ENCODE data around the gene SPATA2. TPM values are rescaled to one million over a fixed set of nuclear protein-coding genes. Genes with fewer than 3 reads are reported as not detected.

Gene SPATA2
- total and polyA plus RNA-seq, 2 of the 13 experiments (the other 11 are each of a cell fraction or from before 2014, with no cell fraction given) = 3.2 to 8.7 TPM

- TF ChIP-seq, protein P1, sequence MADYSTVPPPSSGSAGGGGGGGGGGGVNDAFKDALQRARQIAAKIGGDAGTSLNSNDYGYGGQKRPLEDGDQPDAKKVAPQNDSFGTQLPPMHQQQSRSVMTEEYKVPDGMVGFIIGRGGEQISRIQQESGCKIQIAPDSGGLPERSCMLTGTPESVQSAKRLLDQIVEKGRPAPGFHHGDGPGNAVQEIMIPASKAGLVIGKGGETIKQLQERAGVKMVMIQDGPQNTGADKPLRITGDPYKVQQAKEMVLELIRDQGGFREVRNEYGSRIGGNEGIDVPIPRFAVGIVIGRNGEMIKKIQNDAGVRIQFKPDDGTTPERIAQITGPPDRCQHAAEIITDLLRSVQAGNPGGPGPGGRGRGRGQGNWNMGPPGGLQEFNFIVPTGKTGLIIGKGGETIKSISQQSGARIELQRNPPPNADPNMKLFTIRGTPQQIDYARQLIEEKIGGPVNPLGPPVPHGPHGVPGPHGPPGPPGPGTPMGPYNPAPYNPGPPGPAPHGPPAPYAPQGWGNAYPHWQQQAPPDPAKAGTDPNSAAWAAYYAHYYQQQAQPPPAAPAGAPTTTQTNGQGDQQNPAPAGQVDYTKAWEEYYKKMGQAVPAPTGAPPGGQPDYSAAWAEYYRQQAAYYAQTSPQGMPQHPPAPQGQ (CRISPR knock-in tag; IDR thresholded peaks at IDR 0.05; ENCODE audit: borderline replicate concordance) = no peak
These were observed 21.1 kb upstream of the SPATA2 start, which contains the start of gene RNF114 (continued) for GRCh38 chr20:49936153-49937026.

GRCh38 chr20:49935746-49936152, 20.4 kb upstream of the SPATA2 start:
- Histone ChIP-seq H3K79me2 (ENCODE audit: insufficient read depth, low read length) (peaks cover 43% of the 10 kb centered on the region), H2AFZ (ENCODE audit: low read length) (peak overlapping the region; percentile 61), H3K9ac (ENCODE audit: insufficient read depth, low read depth, low read length) (peak overlapping the region; percentile 61), H3K27me3 (ENCODE audit: control insufficient read depth in 1 of 2, insufficient read depth in 2 of 2, low read length in 2 of 2) (no peaks in the 10 kb centered on the region; a peak in 2 of 5 replicates), H3K27ac (ENCODE audit: extremely low read length, insufficient read depth, low read length) (no peak overlapping the region), H3K36me3 (replicated peaks in 1 of 2; ENCODE audit: control insufficient read depth in 1 of 2, insufficient read depth in 2 of 2, low read length in 2 of 2) (peaks cover 6 to 14% of the 10 kb centered on the region in 2 experiments; a peak in 4 of 5 replicates), H3K4me3 (replicated peaks in 1 of 3; ENCODE audit: insufficient read depth in 1 of 3, low read depth in 2 of 3, low read length in 3 of 3) (peak overlapping the region; percentile 80 to 99 (median 99)), H3K4me1 (ENCODE audit: insufficient read depth, low read length) (peaks cover 70% of the 10 kb centered on the region), H3K9me3 (ENCODE audit: low read length) (no peaks in the 10 kb centered on the region), H3K4me2 (ENCODE audit: low read depth, low read length) (peak overlapping the region; percentile 92), H4K20me1 (ENCODE audit: insufficient read depth, low read length) (peaks cover 29% of the 10 kb centered on the region)
- in situ Hi-C loops (cut with HindIII; ENCODE audit: extremely low pct_ligation_motif_present, low pct_unique_long_range_greater_than_20kb) (no loop called here), intact Hi-C loops (cut with micrococcal nuclease; ENCODE audit: unreplicated experiment) (no loop called here)
- BruUV-seq (replicated peaks) = no TSS peak
- FAIRE-seq (no peak), ATAC-seq (no peak), DNase-seq (ENCODE audit: low spot score) (no peak)
- POLR2A ChIA-PET = interaction anchor here (0.6 to 6.7 kb wide), 21 partner anchors 10 to 752 kb away, joined by 3 to 105 read pairs (median 4); partner anchors contain the start of genes SLC9A8, SNAI1 and SPATA2
- CTCF ChIA-PET (ENCODE audit: low intra/inter-chr PET ratio, low total read pairs) = no interaction called here
- 26% methylated on average over 21 of the region's 21 CpGs for WGBS (ENCODE audit: low lambda C conversion rate)
- TF ChIP-seq ETS1 (CRISPR knock-in tag; IDR thresholded peaks at IDR 0.05) (0 out of 2 replicates have a peak, but pooled peaks have one; percentile 13), AKNA (CRISPR knock-in tag; IDR thresholded peaks at IDR 0.05; ENCODE audit: borderline replicate concordance) (0 out of 2 replicates have a peak, but pooled peaks have one; percentile 14), ZNF740 (CRISPR knock-in tag; IDR thresholded peaks at IDR 0.05) (peak; percentile 39; the same call in 1 of the 2 replicates), SALL1 (CRISPR knock-in tag; IDR thresholded peaks at IDR 0.05) (peak; percentile 31; the same call in 1 of the 2 replicates), PCBP1 (IDR thresholded peaks at IDR 0.05; ENCODE audit: borderline replicate concordance, low read depth, low read length) (0 out of 2 replicates have a peak, but pooled peaks have one; percentile 76)
- TF ChIP-seq, protein P2, sequence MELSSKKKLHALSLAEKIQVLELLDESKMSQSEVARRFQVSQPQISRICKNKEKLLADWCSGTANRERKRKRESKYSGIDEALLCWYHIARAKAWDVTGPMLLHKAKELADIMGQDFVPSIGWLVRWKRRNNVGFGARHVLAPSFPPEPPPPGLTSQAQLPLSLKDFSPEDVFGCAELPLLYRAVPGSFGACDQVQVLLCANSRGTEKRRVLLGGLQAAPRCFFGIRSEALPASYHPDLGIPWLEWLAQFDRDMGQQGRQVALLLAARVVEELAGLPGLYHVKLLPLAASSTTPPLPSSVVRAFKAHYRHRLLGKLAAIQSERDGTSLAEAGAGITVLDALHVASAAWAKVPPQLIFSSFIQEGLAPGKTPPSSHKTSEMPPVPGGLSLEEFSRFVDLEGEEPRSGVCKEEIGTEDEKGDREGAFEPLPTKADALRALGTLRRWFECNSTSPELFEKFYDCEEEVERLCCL (CRISPR knock-in tag; IDR thresholded peaks at IDR 0.05; ENCODE audit: borderline replicate concordance) = peak; percentile 46; the same call in 1 of the 2 replicates
- TF ChIP-seq, protein P3, sequence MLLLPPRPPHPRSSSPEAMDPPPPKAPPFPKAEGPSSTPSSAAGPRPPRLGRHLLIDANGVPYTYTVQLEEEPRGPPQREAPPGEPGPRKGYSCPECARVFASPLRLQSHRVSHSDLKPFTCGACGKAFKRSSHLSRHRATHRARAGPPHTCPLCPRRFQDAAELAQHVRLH (CRISPR knock-in tag; IDR thresholded peaks at IDR 0.05; ENCODE audit: borderline replicate concordance, low read depth) = peak; percentile 6; the same call in 1 of the 2 replicates

Data from HepG2 (cell line).